Measurements from ENCODE around the gene NSF.
"Not testable (repeated sequence)": the region's sequence is repeated elsewhere in the genome, so short reads cannot be mapped to it uniquely, and the experiment has no call there.

NSF gene

GRCh38 chr17:46790216-46790615 lies 199.7 kb downstream of the NSF start:
- Histone ChIP-seq H3K4me3 (ENCODE audit: extremely low read depth, insufficient read depth, low read length, poor library complexity, severe bottlenecking) (no peak overlapping the region), H3K27ac (ENCODE audit: low read depth, low read length, severe bottlenecking) (no peak overlapping the region), H3K9me3 (ENCODE audit: control insufficient read depth, low read length) (peaks cover 7% of the 10 kb centered on the region), H3K36me3 (ENCODE audit: control insufficient read depth, insufficient read depth, low read length) (no peaks in the 10 kb centered on the region), H3K4me1 (ENCODE audit: control insufficient read depth, insufficient read depth, low read length, poor library complexity, severe bottlenecking) (peaks cover 11% of the 10 kb centered on the region)
- 78 to 84% methylated on average over 3 of the region's 3 CpGs for WGBS, 2 experiments (ENCODE audit: insufficient coverage in 2 of 2)

GRCh38 chr17:46791531-46791930 lies 201.1 kb downstream of the NSF start:
- Histone ChIP-seq H3K4me3 (ENCODE audit: extremely low read depth, insufficient read depth, low read length, poor library complexity, severe bottlenecking) (no peak overlapping the region), H3K36me3 (ENCODE audit: control insufficient read depth, insufficient read depth, low read length) (no peaks in the 10 kb centered on the region), H3K4me1 (ENCODE audit: control insufficient read depth, insufficient read depth, low read length, poor library complexity, severe bottlenecking) (peaks cover 6% of the 10 kb centered on the region), H3K9me3 (ENCODE audit: control insufficient read depth, low read length) (peaks cover 7% of the 10 kb centered on the region), H3K27ac (ENCODE audit: low read depth, low read length, severe bottlenecking) (no peak overlapping the region)
- WGBS, 2 experiments (ENCODE audit: insufficient coverage in 2 of 2), result 85 to 95% methylated on average over 4 of the region's 5 CpGs

GRCh38 chr17:46792071-46792470 lies 201.6 kb downstream of the NSF start:
- Histone ChIP-seq H3K4me1 (ENCODE audit: control insufficient read depth, insufficient read depth, low read length, poor library complexity, severe bottlenecking) (peaks cover 7% of the 10 kb centered on the region), H3K9me3 (ENCODE audit: control insufficient read depth, low read length) (peaks cover 7% of the 10 kb centered on the region)
- 92 to 96% methylated on average over 2 to 4 of the region's 4 CpGs for WGBS, 2 experiments (ENCODE audit: insufficient coverage in 2 of 2)

GRCh38 chr17:46793023-46793422 lies 202.6 kb downstream of the NSF start:
- not testable (repeated sequence) for H3K9me3 ChIP-seq (ENCODE audit: control insufficient read depth, low read length); H3K36me3 ChIP-seq (ENCODE audit: control insufficient read depth, insufficient read depth, low read length); H3K27ac ChIP-seq (ENCODE audit: low read depth, low read length, severe bottlenecking); H3K4me1 ChIP-seq (ENCODE audit: control insufficient read depth, insufficient read depth, low read length, poor library complexity, severe bottlenecking); H3K4me3 ChIP-seq (ENCODE audit: extremely low read depth, insufficient read depth, low read length, poor library complexity, severe bottlenecking)
- WGBS, 2 experiments (ENCODE audit: insufficient coverage in 2 of 2), result 92 to 95% methylated on average over 3 of the region's 6 CpGs

More at GRCh38 chr17:46792071-46792470, 201.6 kb downstream of the NSF start:
- Histone ChIP-seq H3K4me3 (ENCODE audit: extremely low read depth, insufficient read depth, low read length, poor library complexity, severe bottlenecking) (no peak overlapping the region), H3K36me3 (ENCODE audit: control insufficient read depth, insufficient read depth, low read length) (no peaks in the 10 kb centered on the region), H3K27ac (ENCODE audit: low read depth, low read length, severe bottlenecking) (no peak overlapping the region)

- Histone ChIP-seq H3K9me3 (ENCODE audit: control insufficient read depth, low read length) (peaks cover 7% of the 10 kb centered on the region), H3K36me3 (ENCODE audit: control insufficient read depth, insufficient read depth, low read length) (no peaks in the 10 kb centered on the region), H3K27ac (ENCODE audit: low read depth, low read length, severe bottlenecking) (no peak overlapping the region), H3K4me3 (ENCODE audit: extremely low read depth, insufficient read depth, low read length, poor library complexity, severe bottlenecking) (no peak overlapping the region), H3K4me1 (ENCODE audit: control insufficient read depth, insufficient read depth, low read length, poor library complexity, severe bottlenecking) (peaks cover 7% of the 10 kb centered on the region)
- WGBS, 2 experiments (ENCODE audit: insufficient coverage in 2 of 2), result 93 to 100% methylated on average over 3 to 4 of the region's 5 CpGs
Measured at GRCh38 chr17:46793541-46793940, 203.1 kb downstream of the NSF start.

- Histone ChIP-seq H3K9me3 (ENCODE audit: control insufficient read depth, low read length) (peaks cover 5% of the 10 kb centered on the region), H3K27ac (ENCODE audit: low read depth, low read length, severe bottlenecking) (no peak overlapping the region), H3K36me3 (ENCODE audit: control insufficient read depth, insufficient read depth, low read length) (no peaks in the 10 kb centered on the region), H3K4me3 (ENCODE audit: extremely low read depth, insufficient read depth, low read length, poor library complexity, severe bottlenecking) (no peak overlapping the region), H3K4me1 (ENCODE audit: control insufficient read depth, insufficient read depth, low read length, poor library complexity, severe bottlenecking) (peaks cover 7% of the 10 kb centered on the region)
- WGBS, 2 experiments (ENCODE audit: insufficient coverage in 2 of 2), result 91 to 92% methylated on average over 3 to 5 of the region's 5 CpGs
Measured at GRCh38 chr17:46794318-46794717, 203.8 kb downstream of the NSF start.

- no peak overlapping the region for H3K27ac ChIP-seq (ENCODE audit: low read depth, low read length, severe bottlenecking)
- H3K4me3 ChIP-seq (ENCODE audit: extremely low read depth, insufficient read depth, low read length, poor library complexity, severe bottlenecking), result no peak overlapping the region
- 90% methylated on average over 11 to 13 of the region's 15 CpGs for WGBS, 2 experiments (ENCODE audit: insufficient coverage in 2 of 2)
- H3K4me1 ChIP-seq (ENCODE audit: control insufficient read depth, insufficient read depth, low read length, poor library complexity, severe bottlenecking), result peaks cover 5% of the 10 kb centered on the region
- no peaks in the 10 kb centered on the region for H3K9me3 ChIP-seq (ENCODE audit: control insufficient read depth, low read length)
- peaks cover 2% of the 10 kb centered on the region for H3K36me3 ChIP-seq (ENCODE audit: control insufficient read depth, insufficient read depth, low read length)
Measured at GRCh38 chr17:46795379-46795952, 205.0 kb downstream of the NSF start.

- H3K27ac ChIP-seq (ENCODE audit: low read depth, low read length, severe bottlenecking), result no peak overlapping the region
- no CpG with 5 or more reads among the region's 3 CpGs for WGBS, 2 experiments (ENCODE audit: insufficient coverage in 2 of 2)
- no peak overlapping the region for H3K4me3 ChIP-seq (ENCODE audit: extremely low read depth, insufficient read depth, low read length, poor library complexity, severe bottlenecking)
- H3K36me3 ChIP-seq (ENCODE audit: control insufficient read depth, insufficient read depth, low read length), result peaks cover 5% of the 10 kb centered on the region
- H3K9me3 ChIP-seq (ENCODE audit: control insufficient read depth, low read length), result no peaks in the 10 kb centered on the region
- H3K4me1 ChIP-seq (ENCODE audit: control insufficient read depth, insufficient read depth, low read length, poor library complexity, severe bottlenecking), result peaks cover 3% of the 10 kb centered on the region
Measured at GRCh38 chr17:46796084-46796483, 205.6 kb downstream of the NSF start.

GRCh38 chr17:46796524-46796923 lies 206.1 kb downstream of the NSF start:
- peaks cover 3% of the 10 kb centered on the region for H3K4me1 ChIP-seq (ENCODE audit: control insufficient read depth, insufficient read depth, low read length, poor library complexity, severe bottlenecking)
- H3K4me3 ChIP-seq (ENCODE audit: extremely low read depth, insufficient read depth, low read length, poor library complexity, severe bottlenecking), result no peak overlapping the region
- H3K36me3 ChIP-seq (ENCODE audit: control insufficient read depth, insufficient read depth, low read length), result peaks cover 5% of the 10 kb centered on the region
- no peaks in the 10 kb centered on the region for H3K9me3 ChIP-seq (ENCODE audit: control insufficient read depth, low read length)
- H3K27ac ChIP-seq (ENCODE audit: low read depth, low read length, severe bottlenecking), result no peak overlapping the region
- WGBS, 2 experiments (ENCODE audit: insufficient coverage in 2 of 2), result 94 to 96% methylated on average over 7 of the region's 7 CpGs

- H3K4me1 ChIP-seq (ENCODE audit: control insufficient read depth, insufficient read depth, low read length, poor library complexity, severe bottlenecking), result peaks cover 3% of the 10 kb centered on the region
- H3K4me3 ChIP-seq (ENCODE audit: extremely low read depth, insufficient read depth, low read length, poor library complexity, severe bottlenecking), result no peak overlapping the region
- H3K27ac ChIP-seq (ENCODE audit: low read depth, low read length, severe bottlenecking), result no peak overlapping the region
- H3K36me3 ChIP-seq (ENCODE audit: control insufficient read depth, insufficient read depth, low read length), result peaks cover 5% of the 10 kb centered on the region
- no peaks in the 10 kb centered on the region for H3K9me3 ChIP-seq (ENCODE audit: control insufficient read depth, low read length)
- WGBS, 2 experiments (ENCODE audit: insufficient coverage in 2 of 2), result 89 to 95% methylated on average over 8 of the region's 8 CpGs
Measured at GRCh38 chr17:46796956-46797530, 206.6 kb downstream of the NSF start.

GRCh38 chr17:46800573-46800972 lies 210.1 kb downstream of the NSF start:
- no peak overlapping the region for H3K27ac ChIP-seq (ENCODE audit: low read depth, low read length, severe bottlenecking)
- peaks cover 3% of the 10 kb centered on the region for H3K4me1 ChIP-seq (ENCODE audit: control insufficient read depth, insufficient read depth, low read length, poor library complexity, severe bottlenecking)
- WGBS, 2 experiments (ENCODE audit: insufficient coverage in 2 of 2), result 95 to 100% methylated on average over 4 of the region's 4 CpGs
- no peaks in the 10 kb centered on the region for H3K9me3 ChIP-seq (ENCODE audit: control insufficient read depth, low read length)
- peaks cover 6% of the 10 kb centered on the region for H3K36me3 ChIP-seq (ENCODE audit: control insufficient read depth, insufficient read depth, low read length)
- no peak overlapping the region for H3K4me3 ChIP-seq (ENCODE audit: extremely low read depth, insufficient read depth, low read length, poor library complexity, severe bottlenecking)
